SK-N-SH (cell line): Measurements from ENCODE around the gene EDEM2. TPM values are rescaled to one million over a fixed set of nuclear protein-coding genes. Genes with fewer than 3 reads are reported as not detected.
"Not testable (repeated sequence)": the region's sequence is repeated elsewhere in the genome, so short reads cannot be mapped to it uniquely, and the experiment has no call there.

Source experiments
- CTCF ChIA-PET: fragments of 300-600, 350-600 bp; formaldehyde crosslinking; extraction: SDS; loops from one replicate; lab custom pipeline; 2021; lab: Yijun Ruan, JAX
- POLR2A ChIA-PET: fragments of 350-600 bp; sonication (Branson Sonifier 250); formaldehyde crosslinking; extraction: SDS; loops from one replicate; lab custom pipeline; 2020; ENCODE audit warnings: antibody characterized with exemption, inconsistent platforms; lab: Yijun Ruan, JAX
- DNase-seq: peaks from one replicate; pipeline ENCODE4 v3.0.0; 2012
- H2AFZ ChIP-seq: fragments of 200-600 bp; sonication (generic); 2 replicates; pipeline ENCODE4 v1.8.1; 2016; ENCODE audit warnings: antibody characterized with exemption, mild to moderate bottlenecking, low read depth
- H3F3A ChIP-seq: fragments of 200-600 bp; sonication (generic); replicated peaks from 2 replicates; pipeline ENCODE3; 2016; ENCODE audit warnings: antibody characterized with exemption, mild to moderate bottlenecking; ENCODE audit not compliant: insufficient read depth
- H3K27ac ChIP-seq, 2 experiments: fragments of 200-500 bp in 1 of 2; fragments of 200-600 bp in 1 of 2; sonication (Bioruptor generic) in 1 of 2; sonication (generic), shearing (Covaris generic) in 1 of 2; 2 replicates each; pipeline versions ENCODE4 v1.5.1 to v1.6.1; 2014 to 2016; ENCODE audit warnings: low read depth in 2 of 2, inconsistent platforms in 1 of 2, low read length in 1 of 2, mild to moderate bottlenecking in 1 of 2, mixed read lengths in 1 of 2
- H3K27me3 ChIP-seq: fragments of 200-600 bp; sonication (generic), shearing (Covaris generic); 2 replicates; pipeline ENCODE4 v1.6.1; 2016; ENCODE audit warnings: mixed run types; ENCODE audit not compliant: insufficient read depth
- H3K36me3 ChIP-seq, 2 experiments: fragments of 200-500 bp in 1 of 2; fragments of 200-600 bp in 1 of 2; sonication (Bioruptor generic) in 1 of 2; sonication (generic) in 1 of 2; replicated peaks in 1 of 2; 2 replicates each; pipeline versions ENCODE3 to v1.5.1; 2014 to 2016; ENCODE audit warnings: low read length in 1 of 2, mild to moderate bottlenecking in 1 of 2; ENCODE audit not compliant: insufficient read depth in 2 of 2, control insufficient read depth in 1 of 2
- H3K4me1 ChIP-seq, 2 experiments: fragments of 200-500 bp in 1 of 2; fragments of 200-600 bp in 1 of 2; sonication (Bioruptor generic) in 1 of 2; sonication (generic), shearing (Covaris generic) in 1 of 2; 2 replicates each; pipeline versions ENCODE4 v1.5.1 to v1.6.1; 2014 to 2016; ENCODE audit warnings: low read depth in 1 of 2, low read length in 1 of 2, mixed run types in 1 of 2; ENCODE audit not compliant: insufficient read depth in 2 of 2, control insufficient read depth in 1 of 2
- H3K4me2 ChIP-seq: fragments of 200-600 bp; sonication (generic), shearing (Covaris generic); 2 replicates; pipeline ENCODE4 v1.6.1; 2017; ENCODE audit warnings: mixed run types
- H3K4me3 ChIP-seq, 2 experiments: fragments of 200-500 bp in 1 of 2; fragments of 200-600 bp in 1 of 2; sonication (Bioruptor generic) in 1 of 2; sonication (generic), shearing (Covaris generic) in 1 of 2; 2 replicates each; pipeline versions ENCODE4 v1.5.1 to v1.8.1; 2014 to 2016; ENCODE audit warnings: low read depth in 2 of 2, inconsistent platforms in 1 of 2, low read length in 1 of 2, mild to moderate bottlenecking in 1 of 2, mixed read lengths in 1 of 2, moderate library complexity in 1 of 2
- H3K79me2 ChIP-seq: fragments of 200-600 bp; sonication (generic); 2 replicates; pipeline ENCODE4 v1.8.1; 2017; ENCODE audit warnings: mild to moderate bottlenecking; ENCODE audit not compliant: insufficient read depth
- H3K9ac ChIP-seq: fragments of 200-600 bp; sonication (generic); 2 replicates; pipeline ENCODE4 v1.6.1; 2017; ENCODE audit warnings: mixed run types
- H3K9me2 ChIP-seq: fragments of 200-600 bp; sonication (generic); 2 replicates; pipeline ENCODE4 v1.6.1; 2017; ENCODE audit warnings: mixed run types
- H3K9me3 ChIP-seq: fragments of 200-600 bp; sonication (generic); 2 replicates; pipeline ENCODE4 v1.6.1; 2017; ENCODE audit warnings: mixed run types, mild to moderate bottlenecking, moderate library complexity
- H4K20me1 ChIP-seq: fragments of 200-600 bp; sonication (generic); 2 replicates; pipeline ENCODE4 v1.6.1; 2017; ENCODE audit warnings: mild to moderate bottlenecking, mixed run types; ENCODE audit not compliant: insufficient read depth
- FOSL2 ChIP-seq: IDR thresholded peaks from 2 replicates; pipeline ENCODE4 v1.4.0; 2012; ENCODE audit warnings: low read depth, mild to moderate bottlenecking, moderate library complexity, borderline replicate concordance
- IRF3 ChIP-seq: fragments of 150-350 bp; IDR thresholded peaks from 2 replicates; pipeline ENCODE4 v1.6.1; 2016; ENCODE audit warnings: mild to moderate bottlenecking, low read depth, low read length
- JUND ChIP-seq: IDR thresholded peaks from 2 replicates; pipeline ENCODE4 v1.4.0; 2012
- MAX ChIP-seq: IDR thresholded peaks from 2 replicates; pipeline ENCODE4 v1.4.0; 2012; ENCODE audit warnings: low read depth
- NFIC ChIP-seq: IDR thresholded peaks from 2 replicates; pipeline ENCODE4 v1.4.0; 2012; ENCODE audit warnings: borderline replicate concordance
- NRF1 ChIP-seq: IDR thresholded peaks from 2 replicates; pipeline ENCODE4 v1.6.1; 2012; ENCODE audit warnings: low read depth, mild to moderate bottlenecking, low read length
- POLR2AphosphoS5 ChIP-seq: IDR thresholded peaks from 2 replicates; pipeline ENCODE4 v1.6.1; 2012; ENCODE audit warnings: low read depth, low read length
- RAD21 ChIP-seq: IDR thresholded peaks from 2 replicates; pipeline ENCODE4 v1.6.1; 2012; ENCODE audit warnings: mild to moderate bottlenecking, low read length
- RFX5 ChIP-seq: IDR thresholded peaks from 2 replicates; pipeline ENCODE4 v1.6.1; 2012; ENCODE audit warnings: mild to moderate bottlenecking, improper control_type of control experiment, low read length
- TCF12 ChIP-seq: IDR thresholded peaks from 2 replicates; pipeline ENCODE4 v1.4.0; 2012
- TEAD4 ChIP-seq: IDR thresholded peaks from 2 replicates; pipeline ENCODE4 v1.4.0; 2012; ENCODE audit warnings: mild to moderate bottlenecking, borderline replicate concordance; ENCODE audit not compliant: insufficient read depth
- USF2 ChIP-seq: fragments of 150-350 bp; IDR thresholded peaks from 2 replicates; pipeline ENCODE4 v1.6.1; 2017; ENCODE audit warnings: antibody characterized with exemption, low read length, low read depth, borderline replicate concordance
- WGBS: methylation state at CpG from one replicate; pipeline ENCODE4 v1.1.6; 2017; ENCODE audit warnings: low lambda C conversion rate; 5-methylcytosine and 5-hydroxymethylcytosine counted together
- polyA plus RNA-seq, 3 experiments: library from polyadenylated mRNA; depleted of rRNA; stranded (reverse); fragments of >200 nt; gene quantifications; 2 replicates each; pipeline ENCODE4 v1.2.3, GENCODE V29; 2012
- TF ChIP-seq, protein P1 (sequence below): IDR thresholded peaks from 2 replicates; pipeline ENCODE4 v1.4.0; 2012; ENCODE audit warnings: low read depth, borderline replicate concordance
- TF ChIP-seq, protein P2 (sequence below): IDR thresholded peaks from 2 replicates; pipeline ENCODE4 v1.6.1; 2012; ENCODE audit warnings: mild to moderate bottlenecking, low read depth, low read length, moderate library complexity

EDEM2 gene
- polyA plus RNA-seq, 1 of the 3 experiments (the other 2 are of a cell fraction): 34.3 TPM

DNA sequence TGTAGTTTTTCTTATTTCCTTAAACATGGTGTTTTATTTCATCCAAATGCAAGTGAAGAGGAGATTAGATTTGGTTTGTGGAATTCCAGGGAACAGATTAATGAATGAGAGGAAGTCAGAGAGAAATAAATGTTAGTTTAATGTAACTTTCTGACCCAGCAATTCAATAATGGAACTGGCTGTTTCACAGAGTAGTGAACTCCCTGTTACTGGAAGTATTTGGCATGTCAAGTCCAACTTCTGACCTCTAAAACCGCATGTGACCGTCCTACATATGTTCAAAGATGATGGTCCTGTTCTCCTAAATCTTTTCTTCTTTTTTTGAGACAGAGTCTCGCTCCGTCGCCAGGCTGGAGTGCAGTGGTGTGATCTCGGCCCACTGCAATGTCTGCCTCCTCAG lies 43.4 kb upstream of the EDEM2 start:
- H3K79me2 ChIP-seq: no peaks in the 10 kb centered on the region
- H3F3A ChIP-seq: no peaks in the 10 kb centered on the region
- H3K27me3 ChIP-seq: no peaks in the 10 kb centered on the region
- no peaks in the 10 kb centered on the region for H3K4me1 ChIP-seq
- ChIA-PET POLR2A (no interaction called here), CTCF (interaction anchor here (1.3 kb wide), 1 partner anchor 46 kb away, joined by 3 read pairs; no protein-coding TSS in a partner anchor)
- H3K36me3 ChIP-seq: no peaks in the 10 kb centered on the region
- no peak overlapping the region for H3K4me3 ChIP-seq
- no peaks in the 10 kb centered on the region for H3K9me2 ChIP-seq
- H3K27ac ChIP-seq: no peak overlapping the region
- 90% methylated on average over 6 of the region's 6 CpGs for WGBS
- no peak overlapping the region for H2AFZ ChIP-seq
- H3K9ac ChIP-seq: no peak overlapping the region
- no peak for TF ChIP-seq POLR2AphosphoS5
- TF ChIP-seq, protein P1, sequence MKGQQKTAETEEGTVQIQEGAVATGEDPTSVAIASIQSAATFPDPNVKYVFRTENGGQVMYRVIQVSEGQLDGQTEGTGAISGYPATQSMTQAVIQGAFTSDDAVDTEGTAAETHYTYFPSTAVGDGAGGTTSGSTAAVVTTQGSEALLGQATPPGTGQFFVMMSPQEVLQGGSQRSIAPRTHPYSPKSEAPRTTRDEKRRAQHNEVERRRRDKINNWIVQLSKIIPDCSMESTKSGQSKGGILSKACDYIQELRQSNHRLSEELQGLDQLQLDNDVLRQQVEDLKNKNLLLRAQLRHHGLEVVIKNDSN: no peak
- no peak for TF ChIP-seq TCF12
- TF ChIP-seq FOSL2: no peak
- TF ChIP-seq NFIC: no peak
- no peak for TF ChIP-seq IRF3
- TF ChIP-seq MAX: no peak
- TF ChIP-seq, protein P2, sequence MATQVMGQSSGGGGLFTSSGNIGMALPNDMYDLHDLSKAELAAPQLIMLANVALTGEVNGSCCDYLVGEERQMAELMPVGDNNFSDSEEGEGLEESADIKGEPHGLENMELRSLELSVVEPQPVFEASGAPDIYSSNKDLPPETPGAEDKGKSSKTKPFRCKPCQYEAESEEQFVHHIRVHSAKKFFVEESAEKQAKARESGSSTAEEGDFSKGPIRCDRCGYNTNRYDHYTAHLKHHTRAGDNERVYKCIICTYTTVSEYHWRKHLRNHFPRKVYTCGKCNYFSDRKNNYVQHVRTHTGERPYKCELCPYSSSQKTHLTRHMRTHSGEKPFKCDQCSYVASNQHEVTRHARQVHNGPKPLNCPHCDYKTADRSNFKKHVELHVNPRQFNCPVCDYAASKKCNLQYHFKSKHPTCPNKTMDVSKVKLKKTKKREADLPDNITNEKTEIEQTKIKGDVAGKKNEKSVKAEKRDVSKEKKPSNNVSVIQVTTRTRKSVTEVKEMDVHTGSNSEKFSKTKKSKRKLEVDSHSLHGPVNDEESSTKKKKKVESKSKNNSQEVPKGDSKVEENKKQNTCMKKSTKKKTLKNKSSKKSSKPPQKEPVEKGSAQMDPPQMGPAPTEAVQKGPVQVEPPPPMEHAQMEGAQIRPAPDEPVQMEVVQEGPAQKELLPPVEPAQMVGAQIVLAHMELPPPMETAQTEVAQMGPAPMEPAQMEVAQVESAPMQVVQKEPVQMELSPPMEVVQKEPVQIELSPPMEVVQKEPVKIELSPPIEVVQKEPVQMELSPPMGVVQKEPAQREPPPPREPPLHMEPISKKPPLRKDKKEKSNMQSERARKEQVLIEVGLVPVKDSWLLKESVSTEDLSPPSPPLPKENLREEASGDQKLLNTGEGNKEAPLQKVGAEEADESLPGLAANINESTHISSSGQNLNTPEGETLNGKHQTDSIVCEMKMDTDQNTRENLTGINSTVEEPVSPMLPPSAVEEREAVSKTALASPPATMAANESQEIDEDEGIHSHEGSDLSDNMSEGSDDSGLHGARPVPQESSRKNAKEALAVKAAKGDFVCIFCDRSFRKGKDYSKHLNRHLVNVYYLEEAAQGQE: no peak
- TF ChIP-seq NRF1: no peak
- TF ChIP-seq USF2: no peak
- TF ChIP-seq RAD21: no peak
- no peak for TF ChIP-seq JUND
- TF ChIP-seq RFX5: no peak
- no peak for TF ChIP-seq TEAD4
- H4K20me1 ChIP-seq: no peaks in the 10 kb centered on the region
- H3K4me2 ChIP-seq: no peak overlapping the region
- H3K9me3 ChIP-seq: no peaks in the 10 kb centered on the region; the same call in 1 of the 2 replicates
- no peak for DNase-seq

- CTCF ChIA-PET: interaction anchor here (1.3 kb wide), 1 partner anchor 45 kb away, joined by 3 read pairs; no protein-coding TSS in a partner anchor
- DNase-seq: not testable (repeated sequence)
- 63% methylated on average over 8 of the region's 8 CpGs for WGBS
Observed at GRCh38 chr20:35189223-35189622, 42.1 kb upstream of the EDEM2 start.

More at GRCh38 chr20:35189223-35189622, 42.1 kb upstream of the EDEM2 start:
- H3K27me3 ChIP-seq, H3K4me3 ChIP-seq, H3K4me2 ChIP-seq, H3K27ac ChIP-seq, H3K36me3 ChIP-seq, H3K9me2 ChIP-seq, H3K9me3 ChIP-seq, POLR2A ChIA-PET, H3K79me2 ChIP-seq, H2AFZ ChIP-seq, H3K9ac ChIP-seq, H4K20me1 ChIP-seq, H3F3A ChIP-seq, H3K4me1 ChIP-seq: not testable (repeated sequence)
